SK-N-MC (cell line): ENCODE data around the gene CACNA1E.
"Not testable (repeated sequence)": the region's sequence is repeated elsewhere in the genome, so short reads cannot be mapped to it uniquely, and the experiment has no call there.

Experiments used
- DNase-seq: peaks from one replicate; pipeline ENCODE4 v3.0.0-alpha.2; 2011; ENCODE audit warnings: low read depth, low spot score
- H3K27ac ChIP-seq: fragments of 200-600 bp; sonication (generic); 2 replicates; pipeline ENCODE4 v1.5.1; 2016; ENCODE audit warnings: mixed run types
- H3K36me3 ChIP-seq: fragments of 200-600 bp; sonication (generic); 2 replicates; pipeline ENCODE4 v1.6.1; 2017; ENCODE audit warnings: antibody characterized with exemption, low read length, mixed read lengths; ENCODE audit not compliant: insufficient read depth
- H3K4me3 ChIP-seq: fragments of 200-600 bp; sonication (generic); 2 replicates; pipeline ENCODE4 v1.5.1; 2016
- H3K9ac ChIP-seq: fragments of 200-600 bp; sonication (generic); 2 replicates; pipeline ENCODE4 v1.8.0; 2017; ENCODE audit warnings: mixed run types, mixed read lengths; ENCODE audit not compliant: insufficient read length
- H3K9me3 ChIP-seq: fragments of 200-600 bp; sonication (generic); 2 replicates; pipeline ENCODE4 v1.6.1; 2017; ENCODE audit warnings: low read depth, mild to moderate bottlenecking, antibody characterized with exemption, low read length, moderate library complexity, mixed read lengths
- EZH2 ChIP-seq: fragments of 200-600 bp; sonication (generic); IDR thresholded peaks from one replicate; pipeline ENCODE4 v1.6.1; 2017; ENCODE audit warnings: antibody characterized with exemption
- FOXP2 ChIP-seq: optimal IDR thresholded peaks from 2 replicates; pipeline ENCODE3; 2011; ENCODE audit warnings: mild to moderate bottlenecking, moderate library complexity; ENCODE audit not compliant: insufficient read depth; ENCODE audit errors: extremely low read length, control extremely low read depth
- POLR2AphosphoS5 ChIP-seq: IDR thresholded peaks from 2 replicates; pipeline ENCODE4 v1.6.1; 2012; ENCODE audit warnings: mild to moderate bottlenecking, low read depth, low read length, borderline replicate concordance

CACNA1E gene

GRCh38 chr1:181517181-181517875 is 34.0 kb downstream of the CACNA1E start:
- Histone ChIP-seq H3K9me3 (no peaks in the 10 kb centered on the region), H3K27ac (no peak overlapping the region), H3K9ac (no peak overlapping the region), H3K36me3 (no peaks in the 10 kb centered on the region), H3K4me3 (no peak overlapping the region)
- DNase-seq, result no peak
- TF ChIP-seq EZH2 (no peak), POLR2AphosphoS5 (no peak), FOXP2 (no peak)

GRCh38 chr1:181518152-181518551 is 34.8 kb downstream of the CACNA1E start:
- no peak for DNase-seq
- Histone ChIP-seq H3K36me3 (no peaks in the 10 kb centered on the region), H3K9ac (no peak overlapping the region), H3K27ac (no peak overlapping the region), H3K4me3 (no peak overlapping the region), H3K9me3 (no peaks in the 10 kb centered on the region)
- TF ChIP-seq POLR2AphosphoS5 (no peak), FOXP2 (no peak), EZH2 (no peak)

GRCh38 chr1:181522864-181523263 is 39.5 kb downstream of the CACNA1E start:
- Histone ChIP-seq H3K9me3 (no peaks in the 10 kb centered on the region), H3K27ac (no peak overlapping the region), H3K4me3 (no peak overlapping the region), H3K9ac (no peak overlapping the region), H3K36me3 (no peaks in the 10 kb centered on the region)
- TF ChIP-seq EZH2, result no peak
- no peak for TF ChIP-seq FOXP2
- TF ChIP-seq POLR2AphosphoS5, result no peak
- DNase-seq, result no peak

GRCh38 chr1:181525104-181525721 is 41.9 kb downstream of the CACNA1E start:
- DNase-seq, result no peak
- Histone ChIP-seq H3K36me3 (no peaks in the 10 kb centered on the region), H3K9me3 (no peaks in the 10 kb centered on the region), H3K4me3 (no peak overlapping the region), H3K27ac (no peak overlapping the region), H3K9ac (no peak overlapping the region)
- no peak for TF ChIP-seq POLR2AphosphoS5
- no peak for TF ChIP-seq EZH2

GRCh38 chr1:181528241-181528640 is 44.9 kb downstream of the CACNA1E start:
- not testable (repeated sequence) for H3K9ac ChIP-seq, H3K9me3 ChIP-seq, H3K4me3 ChIP-seq, H3K36me3 ChIP-seq, H3K27ac ChIP-seq, DNase-seq

GRCh38 chr1:181531441-181531840 is 48.1 kb downstream of the CACNA1E start:
- no peak for TF ChIP-seq POLR2AphosphoS5
- TF ChIP-seq FOXP2, result no peak
- TF ChIP-seq EZH2, result no peak
- DNase-seq, result no peak

GRCh38 chr1:181531951-181532600 is 48.8 kb downstream of the CACNA1E start:
- no peaks in the 10 kb centered on the region for H3K36me3 ChIP-seq
- H3K9me3 ChIP-seq, result no peaks in the 10 kb centered on the region
- no peak overlapping the region for H3K4me3 ChIP-seq
- TF ChIP-seq POLR2AphosphoS5, result no peak
- no peak for TF ChIP-seq FOXP2
- TF ChIP-seq EZH2, result no peak
- DNase-seq, result no peak
- H3K27ac ChIP-seq, result no peak overlapping the region
- H3K9ac ChIP-seq, result no peak overlapping the region

More at GRCh38 chr1:181531441-181531840, 48.1 kb downstream of the CACNA1E start:
- no peak overlapping the region for H3K27ac ChIP-seq
- H3K9me3 ChIP-seq, result no peaks in the 10 kb centered on the region
- no peaks in the 10 kb centered on the region for H3K36me3 ChIP-seq
- no peak overlapping the region for H3K4me3 ChIP-seq
- no peak overlapping the region for H3K9ac ChIP-seq

GRCh38 chr1:181538836-181539235 is 55.5 kb downstream of the CACNA1E start:
- TF ChIP-seq EZH2, result no peak
- TF ChIP-seq POLR2AphosphoS5, result no peak
- TF ChIP-seq FOXP2, result no peak
- H3K27ac ChIP-seq, result no peak overlapping the region
- DNase-seq, result no peak
- H3K9me3 ChIP-seq, result no peaks in the 10 kb centered on the region
- H3K36me3 ChIP-seq, result no peaks in the 10 kb centered on the region
- no peak overlapping the region for H3K4me3 ChIP-seq
- no peak overlapping the region for H3K9ac ChIP-seq

GRCh38 chr1:181541458-181541857 is 58.1 kb downstream of the CACNA1E start:
- Histone ChIP-seq H3K9me3 (no peaks in the 10 kb centered on the region), H3K4me3 (no peak overlapping the region), H3K36me3 (no peaks in the 10 kb centered on the region), H3K9ac (no peak overlapping the region), H3K27ac (no peak overlapping the region)
- TF ChIP-seq EZH2 (no peak), POLR2AphosphoS5 (no peak), FOXP2 (no peak)
- no peak for DNase-seq
